Ovary (tissue), 3 donors: Measurements from ENCODE around the gene NCS1.

Source experiments
- CTCF ChIP-seq, 3 donors: fragments of 450-650 bp in 2 of 3; fragments of 200-600 bp in 1 of 3; IDR thresholded peaks; one replicate each; pipeline versions ENCODE4 v1.5.1 to v1.8.0; 2016 to 2022; ENCODE audit warnings: antibody characterized with exemption in 3 of 3, mild to moderate bottlenecking in 1 of 3
- EP300 ChIP-seq: sonication (generic); formaldehyde crosslinking; IDR thresholded peaks from one replicate; pipeline ENCODE4 v1.6.1; 2017; ENCODE audit warnings: antibody characterized with exemption
- POLR2A ChIP-seq: fragments of 450-650 bp; IDR thresholded peaks from one replicate; pipeline ENCODE4 v1.6.1; 2017; ENCODE audit warnings: antibody characterized with exemption, mild to moderate bottlenecking, moderate library complexity
- donor health status: DM: no; HTN: no; CAD: no.

GRCh38 chr9:130142056-130142455 is 30.1 kb upstream of the NCS1 start:
- TF ChIP-seq CTCF (IDR thresholded peaks at IDR 0.05), result no peak
- no peak for TF ChIP-seq POLR2A
- TF ChIP-seq EP300, result no peak
